ENCODE data around the gene MACROD1.

The MACROD1 gene

DNA sequence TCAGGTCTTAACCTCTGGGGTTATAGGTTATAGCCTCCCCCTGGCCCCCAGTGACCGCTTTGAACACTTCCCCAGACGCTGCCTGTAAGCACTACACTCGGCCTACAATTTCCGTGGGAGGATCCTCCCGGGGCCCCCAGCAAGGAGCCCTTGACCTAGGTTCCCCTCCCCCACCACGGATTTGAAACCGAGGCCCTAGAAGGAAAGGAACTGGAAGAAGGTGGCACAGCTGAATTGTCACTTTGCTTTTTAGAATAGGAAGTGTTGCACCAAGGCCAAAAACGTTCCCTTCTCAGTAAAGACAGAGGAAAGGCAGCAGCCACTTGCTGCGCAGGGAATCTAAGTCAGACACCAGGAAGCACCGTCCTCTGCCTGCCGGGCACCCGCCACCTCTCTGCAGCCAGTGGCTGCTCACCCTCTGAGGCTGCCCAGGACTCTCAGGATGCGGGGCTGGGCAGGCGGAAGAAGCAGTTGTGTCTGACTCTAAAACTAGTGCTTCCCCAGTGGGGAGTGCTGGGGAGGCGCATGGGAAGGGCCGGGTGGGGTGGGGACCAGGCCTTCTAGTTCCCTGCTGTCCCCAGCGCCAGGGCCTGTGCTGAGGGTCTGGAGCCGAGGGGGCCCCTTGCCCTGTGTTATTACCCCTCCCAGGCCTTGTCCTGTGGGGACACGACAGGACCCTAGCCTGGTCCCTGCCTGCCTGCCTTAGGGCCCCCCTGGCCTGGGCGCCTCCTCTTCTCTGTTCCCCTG, 138.1 kb downstream of the MACROD1 start:
- no peak for DNase-seq

DNA sequence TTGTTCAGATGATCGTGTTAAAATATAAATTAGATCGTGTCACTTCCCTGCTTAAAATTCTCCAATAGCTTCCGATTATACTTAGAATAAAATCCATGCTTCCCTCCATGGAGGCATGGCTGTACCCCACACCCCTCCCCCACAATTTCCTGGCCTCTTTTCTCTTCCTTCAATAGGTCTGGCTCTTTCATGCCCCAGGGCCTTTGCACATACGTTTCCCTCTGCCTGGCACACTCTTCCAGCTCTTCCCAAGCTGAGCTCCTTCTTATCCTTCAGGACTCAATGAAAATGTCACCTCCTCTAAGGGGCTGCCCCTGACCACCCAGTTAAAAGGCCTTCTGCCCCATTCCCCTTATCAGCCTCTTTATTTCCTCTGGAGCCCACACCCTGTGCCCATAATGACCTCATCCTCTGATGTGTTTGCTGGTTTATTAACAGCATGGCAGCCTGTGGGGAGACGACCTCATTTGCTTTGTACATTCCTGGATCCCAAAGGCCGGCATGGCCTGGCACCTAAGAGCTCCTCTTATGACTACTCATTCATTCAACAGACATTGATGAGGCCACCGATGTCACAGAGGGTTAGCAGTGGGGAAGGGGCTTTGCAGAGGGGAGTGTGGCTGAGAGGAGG, 139.2 kb downstream of the MACROD1 start:
- DNase-seq = no peak

DNA sequence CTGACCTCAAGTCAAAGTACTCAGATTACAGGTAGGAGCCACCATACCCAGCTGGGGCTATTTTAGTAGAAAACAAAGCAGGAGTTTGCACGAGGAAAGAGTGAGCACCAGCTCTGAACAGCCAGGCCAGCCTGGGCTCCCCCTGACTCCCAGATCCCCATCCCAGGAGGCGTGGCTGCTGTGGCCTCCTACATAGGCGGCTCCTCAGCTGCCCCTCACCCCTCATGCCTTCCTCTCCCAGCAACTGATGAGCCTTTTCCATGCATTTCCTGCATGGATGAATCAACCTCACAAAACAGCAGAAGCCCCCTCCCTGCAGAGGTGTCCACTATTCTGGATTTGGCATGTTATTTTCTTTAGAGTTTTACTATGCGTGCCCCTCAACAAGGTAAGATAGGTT, 140.7 kb downstream of the MACROD1 start:
- DNase-seq = no peak

DNA sequence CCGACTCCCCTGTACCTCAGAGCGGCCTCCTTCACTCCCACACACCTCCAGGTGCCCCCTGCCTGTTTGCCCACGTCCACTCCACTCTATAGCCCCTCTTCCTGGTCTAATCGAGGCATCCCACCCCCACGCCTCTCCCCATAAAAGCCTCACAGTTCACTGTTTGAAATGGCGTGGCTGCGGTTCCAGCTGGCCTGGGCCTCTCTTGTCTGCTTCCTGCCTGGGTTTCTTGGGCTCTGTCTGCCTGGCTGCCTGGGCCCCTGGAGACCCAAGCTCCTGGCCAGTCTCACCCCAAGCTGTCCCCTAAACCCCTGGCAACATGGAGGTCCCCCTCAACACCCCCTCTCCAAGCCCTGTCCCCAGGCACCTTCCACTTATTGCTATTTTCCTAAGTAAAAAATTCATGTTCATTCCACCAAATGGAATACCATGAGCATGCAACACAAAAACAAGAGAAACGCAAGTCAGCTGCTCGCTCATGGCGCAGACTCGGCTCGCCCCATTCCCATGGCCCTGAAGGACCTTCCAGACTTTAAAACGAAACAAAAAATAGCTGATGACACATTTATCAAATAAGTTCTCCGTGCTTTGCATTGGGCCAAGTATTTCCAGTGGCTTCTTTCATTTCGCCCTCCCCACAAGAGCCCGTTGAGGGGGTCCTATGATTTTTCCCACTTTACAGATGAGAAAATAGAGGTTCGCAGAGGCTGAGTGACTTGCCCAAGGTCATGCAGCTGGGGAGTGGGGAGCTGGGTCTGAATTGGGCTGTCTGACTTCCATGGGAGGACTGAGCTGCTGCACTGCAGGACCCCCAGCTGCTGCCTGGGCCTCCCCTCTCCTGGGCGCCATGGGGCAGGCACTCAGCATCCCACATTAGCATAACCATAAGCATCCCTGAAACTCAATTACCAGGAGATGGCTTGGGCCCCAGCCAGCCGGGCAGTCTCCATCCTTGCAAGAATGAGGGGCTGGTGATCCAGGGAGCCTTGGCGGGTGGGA, 141.9 kb downstream of the MACROD1 start:
- DNase-seq = no peak

DNA sequence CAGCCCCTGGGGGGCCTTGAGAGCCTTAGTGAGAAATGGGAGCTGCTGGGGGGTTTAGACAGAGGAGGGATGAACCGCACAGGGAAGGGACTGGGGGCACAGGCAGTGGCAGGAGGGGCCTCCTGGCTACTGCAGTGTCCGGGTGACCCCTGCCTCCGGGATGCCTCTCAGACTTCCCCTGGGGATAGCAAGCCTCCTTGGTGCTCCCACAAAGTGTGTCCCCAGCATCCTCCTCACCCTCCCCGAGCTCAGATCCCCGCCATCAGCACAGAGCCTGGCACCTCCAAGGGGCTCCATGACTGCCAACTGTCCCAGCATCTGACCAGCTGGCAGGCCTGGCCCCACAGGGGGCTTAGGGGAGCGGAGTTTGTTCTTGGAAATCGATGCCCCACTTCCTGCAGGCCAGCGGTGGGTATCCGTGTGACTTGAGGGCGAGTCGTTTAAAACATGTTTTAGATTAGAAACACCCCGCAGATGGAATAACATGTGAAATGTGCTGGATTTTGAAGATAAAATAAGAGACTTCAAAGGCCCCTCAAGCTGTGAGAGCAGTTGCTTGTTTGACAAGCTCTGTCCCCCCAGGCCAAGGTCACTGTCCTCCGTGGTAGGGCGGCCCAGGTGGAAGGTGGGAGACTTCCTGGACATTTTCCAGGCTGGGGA, 143.7 kb downstream of the MACROD1 start:
- no peak for DNase-seq

DNA sequence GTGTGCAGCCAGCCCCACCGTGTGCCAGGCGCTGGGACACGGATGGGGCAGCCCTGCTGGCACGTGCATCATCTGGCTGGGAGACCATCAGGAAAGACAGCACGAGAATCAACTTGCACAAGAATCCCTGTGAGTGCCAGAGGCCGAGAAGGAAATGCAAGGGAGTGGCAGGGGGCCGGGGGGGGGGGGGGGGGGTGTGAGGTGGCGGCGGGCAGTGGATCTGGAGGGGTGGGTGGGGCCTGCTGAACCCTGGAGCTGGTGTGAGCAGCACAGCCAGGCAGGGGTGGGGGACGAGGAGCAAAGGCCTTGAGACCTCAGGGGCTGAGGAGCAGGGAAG, 144.2 kb downstream of the MACROD1 start:
- no peak for DNase-seq

DNA sequence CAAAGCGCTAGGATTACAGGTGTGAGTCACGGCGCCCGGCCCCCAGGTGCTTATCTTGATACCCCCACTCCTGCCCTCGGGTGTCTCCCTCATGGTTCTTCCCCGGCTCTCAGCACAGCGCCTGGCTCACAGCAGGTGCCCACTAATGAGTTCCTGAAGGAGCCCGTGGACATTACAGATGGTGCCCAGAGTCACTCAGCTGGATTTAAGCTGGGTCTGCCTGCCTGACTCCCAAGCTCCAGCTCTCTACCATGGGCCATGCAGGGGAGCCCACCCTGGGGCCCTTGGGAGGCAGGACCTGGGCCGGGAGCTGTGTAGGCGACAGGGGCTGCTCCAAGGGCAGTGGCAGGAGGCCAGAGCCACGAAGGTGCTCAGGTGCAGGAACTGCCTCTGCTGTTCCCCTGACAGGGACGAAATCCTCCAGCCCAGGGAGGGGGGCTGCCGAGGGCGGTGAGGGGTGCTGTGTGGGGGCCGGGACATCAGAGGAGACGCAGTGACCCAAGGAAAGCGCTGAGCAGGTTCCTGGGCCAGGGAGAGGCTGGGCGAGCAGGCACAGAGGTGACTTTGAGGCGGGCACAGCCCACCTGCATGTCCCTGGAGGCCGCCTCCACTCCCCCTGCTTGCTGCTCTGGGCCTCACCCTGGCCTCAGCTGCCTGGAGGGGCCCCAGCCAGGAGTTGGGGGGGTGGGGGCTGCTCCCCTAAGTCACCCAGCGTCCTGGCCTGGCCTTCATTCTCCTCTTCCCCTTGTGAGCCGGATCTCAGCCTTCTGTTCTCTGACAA, 144.7 kb downstream of the MACROD1 start:
- DNase-seq = no peak

DNA sequence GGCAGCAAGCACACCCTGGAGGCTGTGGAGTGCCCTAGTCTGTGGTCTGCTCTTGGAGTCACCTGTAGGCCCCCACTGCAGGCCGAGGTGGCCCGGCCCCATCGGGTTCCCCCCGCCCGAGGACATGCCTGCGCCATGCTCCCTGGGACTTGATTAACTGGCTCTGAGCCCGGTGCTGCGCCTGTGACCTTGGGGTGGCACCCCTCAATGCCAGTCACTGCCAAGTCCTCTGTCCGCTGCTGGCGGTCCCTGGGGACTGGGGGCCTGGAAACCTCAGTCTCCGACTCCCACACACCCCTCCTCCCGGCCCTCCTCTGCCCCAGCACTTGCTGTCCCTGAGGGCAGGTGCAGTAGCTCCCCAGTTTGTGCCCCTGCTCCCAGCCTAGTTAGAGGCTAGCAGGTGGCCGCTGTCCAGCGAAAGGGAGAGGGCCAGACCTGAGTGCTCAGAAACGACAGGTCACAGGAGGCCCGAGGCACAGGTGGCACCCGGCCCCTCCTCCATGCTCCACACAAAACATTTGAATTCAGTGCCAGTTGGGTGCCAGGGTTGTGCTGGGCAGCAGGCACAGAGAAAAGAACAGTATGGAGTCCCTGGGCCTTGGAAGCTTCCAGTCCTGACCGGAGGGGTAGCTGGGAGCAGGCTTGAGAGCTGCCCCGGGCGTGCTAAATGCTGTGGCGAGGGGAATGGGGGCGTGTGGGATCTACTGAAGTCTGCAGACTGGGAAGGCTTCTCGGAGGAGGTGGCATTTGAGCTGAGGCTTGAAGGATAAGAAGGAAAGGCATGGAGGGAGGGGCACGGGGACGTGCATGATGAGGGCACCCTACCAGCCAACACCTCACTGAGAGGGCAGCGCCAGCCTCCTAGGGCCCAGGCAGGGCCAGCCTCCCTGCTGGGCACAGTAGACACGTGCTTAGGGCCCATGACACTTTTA, 146.5 kb downstream of the MACROD1 start:
- no peak for DNase-seq

DNA sequence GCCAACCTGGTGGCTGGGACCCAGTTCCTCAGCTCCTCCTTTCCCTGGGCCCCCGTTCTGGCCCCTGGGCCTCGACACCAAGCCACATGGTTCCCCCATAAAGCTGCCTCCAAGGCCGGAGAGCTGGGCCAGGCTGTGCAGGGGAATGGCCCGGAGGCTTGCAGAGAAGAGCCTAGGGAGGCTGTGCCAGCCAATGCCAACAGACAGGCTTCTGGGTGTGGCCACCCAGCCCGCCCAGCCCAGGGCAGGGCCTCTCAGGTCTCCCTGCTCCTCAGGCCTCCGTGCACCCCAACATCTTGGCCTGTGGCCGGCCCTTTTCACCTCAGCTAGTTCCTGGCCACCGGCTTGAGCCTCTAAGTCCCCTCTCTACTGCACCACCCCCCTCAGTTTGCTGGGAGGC, 147.6 kb downstream of the MACROD1 start:
- DNase-seq = no peak

DNA sequence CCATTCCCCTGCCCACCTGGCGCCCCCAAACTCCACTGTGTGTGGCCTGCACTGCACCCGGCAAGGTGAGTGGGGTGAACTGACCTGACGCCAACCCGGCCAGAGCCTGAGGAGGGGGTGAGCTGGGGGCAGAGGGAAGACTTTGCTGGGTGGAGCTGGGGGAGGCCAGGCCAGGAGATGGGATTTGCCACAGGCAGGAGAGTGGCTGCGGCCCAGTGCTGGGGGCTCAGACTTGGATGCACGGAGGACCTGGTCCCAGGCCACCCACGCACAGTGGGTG, 148.0 kb downstream of the MACROD1 start:
- no peak for DNase-seq

DNA sequence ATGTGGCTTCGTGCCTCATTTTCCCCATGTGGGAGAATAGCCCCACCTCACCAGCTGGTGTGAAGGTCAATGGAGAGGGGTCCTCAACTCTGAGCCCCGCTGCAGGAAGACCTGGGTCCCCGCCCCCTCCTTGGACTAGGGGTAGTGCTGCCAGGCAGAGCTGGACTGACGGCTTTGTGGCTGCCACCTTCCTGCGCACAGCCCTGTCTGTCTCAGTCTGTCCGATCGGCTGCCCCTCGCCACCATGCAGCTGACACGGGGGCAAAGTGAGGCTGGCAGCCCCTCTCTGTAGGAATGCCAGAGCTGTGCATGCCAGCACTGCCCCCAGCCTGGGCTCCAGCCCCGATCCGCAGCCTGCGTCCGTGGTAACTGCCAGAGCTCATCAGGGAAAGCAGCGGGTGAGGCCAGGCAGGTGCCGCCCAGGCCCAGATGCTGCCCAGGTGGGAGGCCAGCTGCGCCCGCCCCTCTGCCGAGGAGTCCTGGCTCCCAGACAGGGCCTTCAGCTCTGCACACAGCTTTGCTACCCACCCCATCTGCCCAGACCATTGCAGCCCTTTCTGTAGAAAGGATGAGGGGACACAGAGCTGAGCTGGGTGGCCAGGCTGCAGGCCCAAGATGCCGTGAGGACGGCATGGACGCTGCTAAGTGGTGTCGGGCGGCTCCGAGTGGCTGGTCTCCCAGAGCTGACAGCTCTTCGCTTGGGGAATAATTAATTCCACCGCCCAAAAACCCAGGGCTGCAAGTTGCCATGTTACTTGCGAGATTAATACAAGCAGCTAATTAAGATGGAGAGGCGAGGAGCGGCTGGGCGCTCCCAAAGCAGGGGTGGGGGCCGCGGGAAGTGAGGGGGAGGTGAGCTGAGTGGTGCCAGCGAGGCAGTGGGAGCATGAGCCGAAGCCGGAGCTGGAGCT, 149.7 kb downstream of the MACROD1 start:
- no peak for DNase-seq

DNA sequence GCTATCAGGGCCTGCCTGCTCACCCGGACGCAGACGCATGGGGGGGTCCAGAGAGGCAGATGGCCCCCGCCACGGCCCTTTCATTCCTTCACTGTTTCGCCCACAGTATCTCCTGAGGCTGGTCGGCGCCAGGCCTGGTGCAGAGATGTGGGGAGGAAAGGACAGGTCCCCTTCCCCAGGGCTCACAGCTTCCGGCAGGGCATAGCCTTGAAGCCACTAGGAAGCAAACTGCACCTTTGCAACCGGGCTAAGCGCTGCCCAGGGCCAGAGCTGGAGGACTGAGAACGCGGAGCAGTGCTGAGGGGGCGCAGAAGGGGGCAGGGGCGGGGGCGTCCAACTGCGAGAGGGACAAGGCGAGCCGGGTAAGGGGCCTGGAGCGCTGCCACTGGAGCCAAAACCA, 150.4 kb downstream of the MACROD1 start:
- DNase-seq = no peak

DNA sequence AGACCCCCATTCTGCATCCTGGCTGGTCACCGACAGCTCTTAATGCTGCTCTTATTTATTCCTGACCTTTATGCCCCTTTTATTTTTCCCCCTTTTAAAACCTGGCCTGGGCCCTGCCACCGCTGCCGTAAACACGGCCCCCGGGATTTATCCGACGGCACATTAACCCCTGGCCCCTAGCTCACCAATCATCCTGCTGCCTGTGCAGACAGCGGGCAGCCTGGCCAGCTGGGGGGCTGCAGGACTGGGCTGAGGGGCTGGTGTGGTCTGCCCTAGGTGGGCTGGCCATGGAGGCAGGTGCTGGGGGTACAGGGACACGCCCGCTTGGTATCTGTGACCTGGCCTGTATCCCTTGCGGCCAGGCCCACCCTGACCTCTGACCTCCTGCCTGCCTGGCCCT, 151.6 kb downstream of the MACROD1 start:
- no peak for DNase-seq

DNA sequence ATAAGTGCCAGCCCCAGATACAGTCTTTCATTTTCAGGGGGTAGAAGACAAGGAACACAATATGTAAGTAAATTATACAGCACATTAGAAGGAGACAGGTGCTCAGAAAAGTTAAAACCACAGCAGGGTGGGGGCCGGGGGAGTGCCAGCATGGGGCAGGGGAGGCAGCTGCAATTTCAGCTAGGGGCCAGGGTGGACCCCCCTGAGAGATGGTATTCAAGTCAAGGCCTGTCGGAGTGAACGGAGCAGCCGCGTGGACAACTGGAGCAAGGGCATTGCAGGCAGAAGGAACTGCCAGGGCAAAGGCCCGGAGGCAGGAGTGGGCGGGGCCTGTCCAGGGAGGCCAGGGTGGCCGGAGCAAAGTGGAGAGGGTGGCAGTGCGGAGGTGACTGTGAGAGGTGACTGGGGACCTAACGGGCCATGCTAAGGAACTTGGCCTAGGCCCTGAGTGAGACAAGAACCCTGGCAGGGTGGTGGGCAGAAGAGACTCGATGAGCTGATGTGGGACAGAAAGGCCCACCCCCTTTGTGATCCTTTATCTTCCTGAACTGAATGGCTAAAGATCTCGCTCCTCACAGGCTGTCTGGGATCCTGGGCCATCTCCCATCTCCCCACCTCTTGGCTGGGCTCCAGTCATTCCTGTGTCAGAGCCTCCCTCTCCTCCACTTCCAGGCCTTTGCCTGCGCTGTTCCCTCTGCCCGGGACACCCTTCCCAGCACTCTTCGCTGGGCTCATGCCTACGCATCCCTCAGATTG, 152.6 kb downstream of the MACROD1 start:
- no peak for DNase-seq

DNA sequence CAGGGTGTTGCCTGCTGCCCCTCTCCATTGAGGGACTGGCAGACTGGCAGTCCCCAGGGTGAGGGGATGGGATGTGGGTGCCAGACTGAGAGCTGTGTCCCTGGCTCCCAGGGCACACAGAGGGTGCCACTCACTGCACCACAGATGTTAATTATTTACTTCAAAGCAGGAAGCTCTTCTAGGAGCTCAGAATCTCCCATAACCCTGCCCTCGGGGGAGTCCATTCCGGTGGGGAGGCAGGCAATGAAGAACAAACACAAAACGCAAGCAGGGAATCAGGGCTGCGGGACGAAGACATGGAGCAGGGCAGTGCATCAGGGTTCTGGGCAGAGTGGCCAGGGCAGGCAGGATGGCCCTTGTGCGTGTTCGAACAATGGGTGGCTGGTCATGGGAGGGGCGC, 154.5 kb downstream of the MACROD1 start:
- no peak for DNase-seq

DNA sequence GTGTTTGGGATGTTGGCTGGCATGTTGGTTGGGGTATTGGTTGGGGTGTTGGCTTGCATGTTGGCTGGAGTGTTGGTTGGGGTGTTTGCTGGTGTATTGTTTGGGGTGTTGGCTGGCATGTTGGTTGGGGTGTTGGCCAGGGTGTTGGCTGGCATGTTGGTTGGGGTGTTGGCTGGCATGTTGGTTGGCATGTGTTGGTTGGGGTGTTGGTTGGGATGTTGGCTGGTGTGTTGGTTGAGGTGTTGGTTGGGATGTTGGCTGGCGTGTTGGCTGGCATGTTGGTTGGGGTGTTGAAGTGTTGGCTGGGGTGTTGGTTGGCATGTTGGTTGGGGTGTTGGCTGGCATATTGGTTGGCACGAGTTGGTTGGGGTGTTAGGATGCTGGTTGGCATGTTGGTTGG, 155.1 kb downstream of the MACROD1 start:
- DNase-seq = no peak

DNA sequence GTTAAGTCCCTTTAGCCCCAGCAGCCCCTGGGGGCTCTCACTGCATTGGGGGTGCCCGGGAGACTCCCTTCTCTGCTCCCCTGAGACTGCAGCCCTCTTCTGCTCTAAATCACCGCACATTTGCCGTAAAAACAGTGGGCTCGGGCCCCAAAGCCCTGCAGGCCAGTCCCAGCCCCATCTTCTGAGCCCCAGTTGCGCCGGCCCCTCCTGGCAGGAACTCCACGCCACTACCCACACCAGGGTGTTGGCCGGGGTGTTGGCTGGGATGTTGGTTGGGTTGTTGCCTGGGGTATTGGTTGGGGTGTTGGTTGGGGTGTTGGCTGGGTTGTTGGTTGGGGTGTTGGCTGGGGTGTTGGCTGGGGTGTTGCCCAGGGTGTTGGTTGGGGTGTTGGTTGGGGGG, 156.2 kb downstream of the MACROD1 start:
- no peak for DNase-seq

DNA sequence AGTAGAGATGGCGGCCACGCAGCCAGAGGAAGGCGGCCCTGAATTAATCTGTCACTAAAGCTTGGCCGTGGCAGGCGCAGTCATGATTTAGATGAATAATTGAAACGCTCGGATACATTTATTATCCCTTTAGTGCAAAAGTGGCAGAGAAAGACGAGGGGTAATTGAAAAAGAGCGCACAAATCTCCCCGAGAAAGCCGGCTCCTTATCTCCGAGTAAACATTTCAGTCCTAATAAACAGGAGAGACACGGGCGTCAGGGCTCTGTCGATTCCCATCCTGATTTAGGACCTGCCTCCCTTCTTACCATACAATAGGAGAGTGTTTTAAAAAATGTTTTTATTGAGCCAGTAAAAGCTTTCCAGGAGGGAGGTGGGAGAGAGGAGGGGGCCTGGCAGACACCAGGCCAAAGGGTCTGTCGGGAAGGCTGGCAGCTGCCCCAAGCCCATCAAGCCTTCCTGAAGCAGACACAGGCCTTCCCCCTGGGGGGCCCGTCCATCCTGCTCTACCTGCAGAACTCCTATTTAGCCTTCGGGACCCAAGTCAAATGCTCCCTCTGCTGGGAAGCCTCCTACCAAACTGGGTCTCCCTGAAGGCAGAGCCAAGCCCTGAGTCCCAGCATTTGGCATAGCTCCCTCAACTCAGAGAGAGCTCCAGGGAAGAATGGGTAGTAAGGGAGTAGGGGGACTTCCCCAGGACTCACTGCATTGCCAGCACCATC, 156.8 kb downstream of the MACROD1 start:
- no peak for DNase-seq
